ENCODE measurements around the gene UST.
"Not testable (repeated sequence)": the region's sequence is repeated elsewhere in the genome, so short reads cannot be mapped to it uniquely, and the experiment has no call there.

The UST gene

GRCh38 chr6:148951662-148952061 lies 204.8 kb downstream of the UST start:
- no peak for DNase-seq

GRCh38 chr6:148952147-148953035 lies 205.6 kb downstream of the UST start:
- peak; percentile 74 for DNase-seq

GRCh38 chr6:148954461-148954860 lies 207.6 kb downstream of the UST start:
- no peak for DNase-seq

GRCh38 chr6:148954934-148955333 lies 208.1 kb downstream of the UST start:
- no peak for DNase-seq

GRCh38 chr6:148955441-148955840 lies 208.6 kb downstream of the UST start:
- no peak for DNase-seq

GRCh38 chr6:148956163-148956562 lies 209.3 kb downstream of the UST start:
- not testable (repeated sequence) for DNase-seq

- DNase-seq: no peak
These were observed 210.9 kb downstream of the UST start for GRCh38 chr6:148957752-148958151.

GRCh38 chr6:148959008-148959407 lies 212.2 kb downstream of the UST start:
- no peak for DNase-seq

- no peak for DNase-seq
These were observed 212.7 kb downstream of the UST start for GRCh38 chr6:148959501-148959900.

GRCh38 chr6:148962854-148963515 lies 216.2 kb downstream of the UST start:
- no peak for DNase-seq

- DNase-seq: no peak
These were observed 216.9 kb downstream of the UST start for GRCh38 chr6:148963738-148964137.

GRCh38 chr6:148964467-148964866 lies 217.6 kb downstream of the UST start:
- no peak for DNase-seq

- DNase-seq: no peak
These were observed 218.5 kb downstream of the UST start for GRCh38 chr6:148965287-148965686.

- DNase-seq: no peak
These were observed 220.2 kb downstream of the UST start for GRCh38 chr6:148967011-148967520.

- no peak for DNase-seq
These were observed 220.7 kb downstream of the UST start for GRCh38 chr6:148967541-148967956.

GRCh38 chr6:148968771-148969602 lies 222.2 kb downstream of the UST start:
- DNase-seq: peak; percentile 87

GRCh38 chr6:148969603-148970061 lies 222.8 kb downstream of the UST start:
- peak; percentile 76 for DNase-seq

- DNase-seq: peak; percentile 41
These were observed 224.4 kb downstream of the UST start for GRCh38 chr6:148971031-148971927.

GRCh38 chr6:148972481-148972880 lies 225.7 kb downstream of the UST start:
- no peak for DNase-seq

- peak; percentile 63 for DNase-seq
These were observed 226.8 kb downstream of the UST start for GRCh38 chr6:148973538-148974208.

GRCh38 chr6:148974351-148974750 lies 227.5 kb downstream of the UST start:
- no peak for DNase-seq

Data from fibroblast of skin of scalp (primary cell).